AG09319 (cell line): ENCODE results near the gene CROCC2.
"Not testable (repeated sequence)": the region's sequence is repeated elsewhere in the genome, so short reads cannot be mapped to it uniquely, and the experiment has no call there.

ENCODE experiments used
- DNase-seq: peaks from one replicate; pipeline ENCODE4 v3.0.0-alpha.2; 2010; ENCODE audit warnings: low read depth; ENCODE audit errors: extremely low read depth
- CTCF ChIP-seq: IDR thresholded peaks from 2 replicates; pipeline ENCODE4 v1.5.1; 2011; ENCODE audit warnings: low read depth, mild to moderate bottlenecking, inconsistent platforms, low read length, moderate library complexity

CROCC2 gene

GRCh38 chr2:240968731-240969624 lies 62.8 kb downstream of the CROCC2 start:
- TF ChIP-seq CTCF, result no peak; the same call in 1 of the 2 replicates
- DNase-seq, result no peak

- DNase-seq, result no peak
- no peak for TF ChIP-seq CTCF
Measured at GRCh38 chr2:240970104-240970503, 64.0 kb downstream of the CROCC2 start.

DNA sequence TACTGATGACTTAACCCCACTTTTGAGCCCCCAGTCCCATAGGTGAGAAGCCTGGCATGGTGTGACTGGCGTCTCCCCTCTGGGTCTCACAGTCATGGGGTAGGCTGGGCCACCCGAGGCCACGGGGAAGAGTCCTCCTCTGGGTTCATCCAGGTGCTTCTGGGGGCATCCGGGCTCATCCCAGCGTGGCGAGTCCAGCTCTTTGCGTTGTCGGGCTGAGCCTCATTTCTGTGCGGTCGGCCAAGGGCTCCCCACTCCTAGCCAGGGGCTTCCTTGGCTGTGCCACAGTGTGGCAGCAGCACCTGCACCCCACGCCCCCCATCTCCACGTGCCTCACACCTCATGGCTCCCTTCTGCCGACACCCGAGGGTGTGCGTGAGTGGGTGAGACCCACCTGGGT lies 64.7 kb downstream of the CROCC2 start:
- TF ChIP-seq CTCF, result no peak
- no peak for DNase-seq

DNA sequence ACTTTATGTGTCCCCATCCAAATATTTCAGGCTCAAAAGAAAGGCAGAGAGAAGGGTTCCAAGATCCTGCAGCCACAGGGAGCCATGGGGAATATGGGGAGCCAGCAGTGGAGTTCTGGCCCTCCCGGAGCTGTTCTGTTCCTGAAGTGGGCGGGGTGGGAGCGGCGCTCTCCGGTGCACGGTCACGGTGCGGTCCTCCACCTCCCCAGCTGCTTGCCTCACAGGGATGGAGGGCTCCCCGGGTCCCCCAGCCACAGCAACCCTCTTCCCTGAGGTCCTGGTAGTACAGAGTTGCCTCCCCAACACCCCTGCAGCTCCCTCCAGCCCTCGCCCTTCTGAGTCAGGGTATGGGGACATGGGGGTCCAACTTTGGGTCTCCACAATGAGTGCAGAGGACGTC lies 66.1 kb downstream of the CROCC2 start:
- no peak for TF ChIP-seq CTCF
- no peak for DNase-seq

DNA sequence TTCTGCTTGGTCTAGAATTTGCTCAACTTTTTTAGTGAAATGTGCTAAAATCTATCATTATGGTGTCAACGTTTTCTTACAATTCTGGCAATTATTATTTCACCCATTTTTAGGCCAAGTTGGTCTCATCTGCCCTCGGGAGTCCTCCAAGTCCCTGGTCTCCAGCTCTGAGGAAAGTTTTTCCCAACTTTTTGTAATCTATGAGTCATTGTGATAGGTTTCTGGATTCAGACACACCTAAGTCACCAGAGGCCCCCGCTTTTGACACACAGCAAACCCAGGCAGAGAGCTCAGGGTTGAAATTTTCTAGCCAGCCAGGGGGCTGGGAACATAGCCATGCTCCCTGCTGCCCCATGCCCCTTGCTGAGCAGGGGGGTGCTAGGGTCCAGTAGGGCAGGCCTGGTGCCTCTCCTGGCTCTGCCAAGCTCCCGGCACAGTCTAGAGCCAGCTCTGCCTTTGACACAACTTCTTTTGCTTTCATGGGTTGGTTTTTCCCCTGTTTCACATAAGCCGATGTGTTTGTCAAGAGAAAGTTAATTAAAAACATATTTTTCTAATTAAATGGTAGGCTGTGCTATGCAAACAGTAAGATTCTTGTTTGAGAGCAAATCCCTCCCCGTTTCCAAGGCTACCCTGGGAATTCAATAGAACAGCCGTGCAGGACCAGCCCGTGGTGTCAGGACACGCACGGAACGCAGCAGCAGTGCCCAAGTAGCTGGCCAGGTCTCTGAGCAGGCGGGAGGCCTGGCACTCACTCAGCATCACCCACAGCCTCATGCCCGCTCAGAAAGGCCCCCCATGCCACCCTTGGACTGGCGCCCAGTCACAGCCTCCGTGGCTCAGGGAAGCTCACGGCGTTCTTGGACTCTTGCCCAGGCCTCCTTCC lies 66.7 kb downstream of the CROCC2 start:
- no peak for TF ChIP-seq CTCF
- peak; percentile 89 for DNase-seq

DNA sequence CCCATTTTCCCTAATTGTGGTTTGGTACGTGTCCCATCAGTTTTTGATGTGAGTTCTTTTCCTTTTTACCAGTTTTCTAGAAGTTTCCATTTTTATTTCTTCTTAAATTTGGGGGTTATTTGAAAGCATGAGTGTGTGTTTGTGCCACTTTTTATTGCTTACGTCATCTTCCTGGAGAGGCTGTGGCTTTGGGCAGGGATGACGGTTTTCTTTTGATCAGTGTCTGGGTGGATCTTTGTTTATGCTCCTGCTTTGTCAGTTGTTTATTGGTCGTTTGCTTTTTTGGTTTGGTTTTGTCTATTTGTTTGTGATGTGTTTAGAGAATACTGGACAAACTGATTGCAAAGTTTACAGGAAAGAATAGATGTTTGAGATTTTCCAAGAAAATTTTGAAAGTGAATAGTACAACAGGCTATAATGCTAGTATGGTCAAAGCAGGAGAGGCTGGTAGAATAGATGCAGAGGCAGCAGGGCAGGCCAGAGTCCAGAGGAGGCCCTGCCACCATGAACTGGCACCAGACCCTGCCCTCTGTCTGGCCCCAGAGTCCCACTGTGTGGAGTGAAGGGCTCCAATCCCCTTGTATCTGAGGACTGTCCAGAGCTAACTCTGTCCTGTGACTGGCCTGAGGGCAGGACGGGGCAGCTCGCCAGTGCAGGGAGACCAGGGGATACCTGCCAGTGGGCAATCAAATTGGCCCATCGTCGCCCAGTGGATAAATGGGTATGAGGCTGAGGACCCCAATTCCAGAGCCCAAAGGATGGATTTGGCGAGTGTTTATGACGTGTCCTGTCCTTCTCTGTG lies 68.8 kb downstream of the CROCC2 start:
- TF ChIP-seq CTCF, result no peak
- DNase-seq, result no peak

GRCh38 chr2:240975903-240976302 lies 69.8 kb downstream of the CROCC2 start:
- DNase-seq, result not testable (repeated sequence)
